Keratinocyte (primary cell): ENCODE results near the gene LGALS7B. TPM values are rescaled to one million over a fixed set of nuclear protein-coding genes. Genes with fewer than 3 reads are reported as not detected.
"Not testable (repeated sequence)": the region's sequence is repeated elsewhere in the genome, so short reads cannot be mapped to it uniquely, and the experiment has no call there.

Source experiments
- DNase-seq: peaks from one replicate; pipeline ENCODE4 v3.0.0-alpha.2; 2011; ENCODE audit warnings: low read depth, missing footprints, low spot score
- FAIRE-seq: peaks from 2 replicates; lab custom pipeline; 2011; peaks lifted over from hg19 to GRCh38; lab: Jason Lieb, UNC
- H2AFZ ChIP-seq: 2 replicates; pipeline ENCODE4 v1.6.0; 2012; ENCODE audit warnings: low read length, control low read depth, inconsistent platforms; ENCODE audit not compliant: control insufficient read depth
- H3K27ac ChIP-seq: 2 replicates; pipeline ENCODE4 v1.5.1; 2011; ENCODE audit warnings: low read length; ENCODE audit not compliant: control insufficient read depth, insufficient read depth
- H3K27me3 ChIP-seq: 3 replicates; pipeline ENCODE4 v1.6.0; 2011; ENCODE audit warnings: low read length; ENCODE audit not compliant: control insufficient read depth, insufficient read depth; ENCODE audit errors: extremely low read depth
- H3K36me3 ChIP-seq, 2 experiments: 2 replicates in 1 of 2; 3 replicates in 1 of 2; pipeline ENCODE4 v1.5.1; 2011; ENCODE audit warnings: low read length in 2 of 2, mild to moderate bottlenecking in 1 of 2; ENCODE audit not compliant: control insufficient read depth in 2 of 2, insufficient read depth in 2 of 2; ENCODE audit errors: extremely low read depth in 1 of 2
- H3K4me1 ChIP-seq: 3 replicates; pipeline ENCODE4 v1.5.1; 2011; ENCODE audit warnings: low read length; ENCODE audit not compliant: control insufficient read depth, insufficient read depth; ENCODE audit errors: extremely low read depth
- H3K4me2 ChIP-seq: 3 replicates; pipeline ENCODE4 v1.6.0; 2011; ENCODE audit warnings: low read depth, low read length; ENCODE audit not compliant: control insufficient read depth, insufficient read depth; ENCODE audit errors: extremely low read depth
- H3K4me3 ChIP-seq, 3 experiments: fragments of 200-600 bp in 1 of 3; sonication (generic) in 1 of 3; 2 replicates in 2 of 3; 3 replicates in 1 of 3; pipeline ENCODE4 v1.5.1; 2011 to 2016; ENCODE audit warnings: low read length in 3 of 3, mild to moderate bottlenecking in 3 of 3, control low read depth in 2 of 3, inconsistent platforms in 1 of 3, low read depth in 1 of 3, mixed read lengths in 1 of 3, mixed run types in 1 of 3, moderate library complexity in 1 of 3; ENCODE audit not compliant: control insufficient read depth in 2 of 3, insufficient read depth in 2 of 3; ENCODE audit errors: extremely low read depth in 1 of 3
- H3K79me2 ChIP-seq: 2 replicates; pipeline ENCODE4 v1.6.0; 2012; ENCODE audit warnings: low read length; ENCODE audit not compliant: control insufficient read depth, insufficient read depth
- H3K9ac ChIP-seq: 3 replicates; pipeline ENCODE4 v1.6.0; 2011; ENCODE audit warnings: low read length; ENCODE audit not compliant: control insufficient read depth, insufficient read depth; ENCODE audit errors: extremely low read depth
- H3K9me1 ChIP-seq: 3 replicates; pipeline ENCODE4 v1.6.0; 2011; ENCODE audit warnings: low read length; ENCODE audit not compliant: control insufficient read depth, insufficient read depth; ENCODE audit errors: extremely low read depth
- H3K9me3 ChIP-seq: 2 replicates; pipeline ENCODE4 v1.5.1; 2012; ENCODE audit warnings: low read depth, low read length; ENCODE audit not compliant: control insufficient read depth
- H4K20me1 ChIP-seq: 3 replicates; pipeline ENCODE4 v1.6.0; 2011; ENCODE audit warnings: low read length; ENCODE audit not compliant: control insufficient read depth, insufficient read depth; ENCODE audit errors: extremely low read depth
- EZH2 ChIP-seq: IDR thresholded peaks from one replicate; pipeline ENCODE4 v1.6.1; 2012; ENCODE audit warnings: inconsistent platforms, mild to moderate bottlenecking, low read length, moderate library complexity
- dilution Hi-C: fragments of 300-500 bp; cut with MboI; formaldehyde crosslinking; loops from one replicate; pipeline ENCODE4 v1.7.0; 2020; ENCODE audit warnings: low sequenced_read_pairs; ENCODE audit not compliant: extremely low pct_ligation_motif_present
- polyA plus RNA-seq, 5 experiments: library from polyadenylated mRNA; depleted of rRNA in 3 of 5; stranded (reverse) in 3 of 5; stranded (forward) in 1 of 5; unstranded in 1 of 5; fragments of >200 nt; gene quantifications; 1 replicate in 1 of 5; 2 replicates in 3 of 5; 3 replicates in 1 of 5; pipeline versions ENCODE4 v1.2.1 to v1.2.3, GENCODE V29; 2011 to 2012; ENCODE audit warnings: missing spikeins in 2 of 5, low read depth in 1 of 5, low replicate concordance in 1 of 5
- TF ChIP-seq, protein P1 (sequence below), 3 experiments: IDR thresholded peaks in 1 of 3; conservative IDR thresholded peaks in 1 of 3; optimal IDR thresholded peaks in 1 of 3; 2 replicates in 2 of 3; 3 replicates in 1 of 3; pipeline versions ENCODE3 to v1.5.1; 2011; ENCODE audit warnings: low read length in 3 of 3, mild to moderate bottlenecking in 3 of 3, moderate library complexity in 2 of 3, control low read depth in 1 of 3, inconsistent platforms in 1 of 3; ENCODE audit not compliant: insufficient read depth in 2 of 3; ENCODE audit errors: extremely low read depth in 1 of 3

The LGALS7B gene
- polyA plus RNA-seq, 1 donor (not counting 4 experiments of a cell fraction or from before 2014, with no cell fraction given), result 1,668 TPM

DNA sequence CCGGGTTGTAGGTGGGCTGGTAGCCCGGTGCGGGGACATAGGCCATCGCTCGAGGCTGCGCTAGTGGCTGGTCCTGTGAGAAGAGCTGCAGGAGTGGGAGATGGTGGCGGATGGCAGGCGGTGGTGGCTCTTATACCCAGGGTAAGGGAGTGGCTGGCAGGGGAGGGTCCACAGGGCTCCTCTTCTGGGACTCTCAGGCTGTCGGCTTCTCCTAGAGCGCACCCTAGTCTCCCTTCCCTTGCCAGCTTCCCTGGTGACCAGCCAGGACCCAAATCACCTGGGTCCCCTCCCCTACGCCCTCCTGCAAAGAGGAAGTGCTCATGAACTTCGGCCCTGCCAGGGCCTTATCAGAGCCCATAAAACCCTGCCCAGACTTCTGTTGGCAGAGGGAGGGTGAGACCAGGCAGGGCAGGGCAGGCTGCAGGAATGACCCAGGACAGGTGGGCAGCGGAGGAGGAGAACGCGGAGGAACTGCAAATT is 23.9 kb downstream of the LGALS7B start, which contains the start of gene LGALS4:
LGALS4 (minus strand) TSS at position 105 of the 480 bp plus-strand sequence; CDS start at position 46, 59 bp downstream.
- H3K9me3 ChIP-seq, result no peaks in the 10 kb centered on the region
- H2AFZ ChIP-seq, result no peak within 1 kb of the TSS
- no peaks in the 10 kb centered on the region for H4K20me1 ChIP-seq
- no peaks in the 10 kb centered on the region for H3K9me1 ChIP-seq
- FAIRE-seq, result no peak
- dilution Hi-C loops, result no loop called here
- no peak within 1 kb of the TSS for H3K9ac ChIP-seq
- no peaks in the 10 kb centered on the region for H3K4me1 ChIP-seq
- peaks cover 4 to 8% of the 10 kb centered on the region in 2 experiments for H3K36me3 ChIP-seq
- DNase-seq, result no peak
- no peak within 1 kb of the TSS for H3K4me2 ChIP-seq
- no peak within 1 kb of the TSS for H3K4me3 ChIP-seq
- TF ChIP-seq EZH2, result no peak
- H3K79me2 ChIP-seq, result no peaks in the 10 kb centered on the region
- H3K27ac ChIP-seq, result no peak within 1 kb of the TSS
- H3K27me3 ChIP-seq, result no peaks in the 10 kb centered on the region

DNA sequence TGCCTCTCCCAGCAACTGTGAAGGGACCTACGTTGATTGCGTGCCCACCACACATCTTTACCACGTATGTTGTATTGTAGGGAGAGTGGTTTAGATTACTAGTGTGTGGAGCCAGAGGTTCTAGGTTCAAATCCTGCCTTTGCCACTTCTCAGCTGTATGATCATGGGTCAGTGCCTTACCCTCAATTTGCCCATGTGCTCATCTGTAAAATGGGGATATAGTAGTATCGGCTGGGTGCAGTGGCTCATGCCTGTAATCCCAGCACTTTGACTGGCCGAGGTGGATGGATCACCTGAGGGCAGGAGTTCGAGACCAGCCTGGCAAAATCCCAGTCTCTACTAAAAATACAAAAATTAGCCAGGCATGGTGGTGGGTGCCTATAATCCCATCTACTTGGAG is 24.3 kb downstream of the LGALS7B start:
- Histone ChIP-seq H4K20me1 (no peaks in the 10 kb centered on the region), H3K36me3 (peaks cover 4 to 8% of the 10 kb centered on the region in 2 experiments), H2AFZ (no peak overlapping the region), H3K4me3 (no peak overlapping the region), H3K27me3 (no peaks in the 10 kb centered on the region), H3K9me3 (no peaks in the 10 kb centered on the region), H3K4me2 (no peak overlapping the region), H3K27ac (no peak overlapping the region), H3K9ac (no peak overlapping the region), H3K4me1 (no peaks in the 10 kb centered on the region), H3K9me1 (no peaks in the 10 kb centered on the region), H3K79me2 (no peaks in the 10 kb centered on the region)
- dilution Hi-C loops, result no loop called here
- DNase-seq (no peak), FAIRE-seq (no peak)
- TF ChIP-seq EZH2, result no peak
- TF ChIP-seq, protein P1, sequence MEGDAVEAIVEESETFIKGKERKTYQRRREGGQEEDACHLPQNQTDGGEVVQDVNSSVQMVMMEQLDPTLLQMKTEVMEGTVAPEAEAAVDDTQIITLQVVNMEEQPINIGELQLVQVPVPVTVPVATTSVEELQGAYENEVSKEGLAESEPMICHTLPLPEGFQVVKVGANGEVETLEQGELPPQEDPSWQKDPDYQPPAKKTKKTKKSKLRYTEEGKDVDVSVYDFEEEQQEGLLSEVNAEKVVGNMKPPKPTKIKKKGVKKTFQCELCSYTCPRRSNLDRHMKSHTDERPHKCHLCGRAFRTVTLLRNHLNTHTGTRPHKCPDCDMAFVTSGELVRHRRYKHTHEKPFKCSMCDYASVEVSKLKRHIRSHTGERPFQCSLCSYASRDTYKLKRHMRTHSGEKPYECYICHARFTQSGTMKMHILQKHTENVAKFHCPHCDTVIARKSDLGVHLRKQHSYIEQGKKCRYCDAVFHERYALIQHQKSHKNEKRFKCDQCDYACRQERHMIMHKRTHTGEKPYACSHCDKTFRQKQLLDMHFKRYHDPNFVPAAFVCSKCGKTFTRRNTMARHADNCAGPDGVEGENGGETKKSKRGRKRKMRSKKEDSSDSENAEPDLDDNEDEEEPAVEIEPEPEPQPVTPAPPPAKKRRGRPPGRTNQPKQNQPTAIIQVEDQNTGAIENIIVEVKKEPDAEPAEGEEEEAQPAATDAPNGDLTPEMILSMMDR (optimal IDR thresholded peaks at IDR 0.05 in 1 of 3, IDR thresholded peaks at IDR 0.05 in 1 of 3, conservative IDR thresholded peaks at IDR 0.05 in 1 of 3; ENCODE audit: extremely low read depth in 1 of 3, insufficient read depth in 2 of 3, low read length in 3 of 3), result no peak

DNA sequence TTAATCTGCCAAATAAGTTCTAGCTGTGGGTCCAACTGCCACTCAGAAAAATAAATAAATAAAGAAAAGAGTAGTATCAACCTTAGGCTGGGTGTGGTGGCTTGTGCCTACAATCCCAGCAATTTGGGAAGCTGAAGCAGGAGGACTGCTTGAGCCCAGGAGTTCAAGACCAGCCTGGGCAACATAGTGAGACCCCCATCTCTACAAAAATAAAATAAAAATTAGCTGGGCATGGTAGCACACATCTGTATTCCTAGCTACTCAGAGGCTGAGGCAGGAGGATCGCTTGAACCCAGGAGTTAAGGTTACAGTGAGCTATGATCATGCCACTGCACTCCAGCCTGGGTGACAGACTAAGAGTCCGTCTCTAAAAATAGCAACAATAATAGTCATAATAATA is 24.9 kb downstream of the LGALS7B start:
- H3K9me1 ChIP-seq, H3K4me3 ChIP-seq, H3K36me3 ChIP-seq, H2AFZ ChIP-seq, FAIRE-seq, dilution Hi-C loops, H3K9me3 ChIP-seq, H3K9ac ChIP-seq, DNase-seq, H3K27me3 ChIP-seq, H3K27ac ChIP-seq, H3K4me2 ChIP-seq, H3K4me1 ChIP-seq, H4K20me1 ChIP-seq, H3K79me2 ChIP-seq: not testable (repeated sequence)
